GM18861 (cell line): ENCODE measurements around the gene RNLS.
"Not testable (repeated sequence)": the region's sequence is repeated elsewhere in the genome, so short reads cannot be mapped to it uniquely, and the experiment has no call there.

Experiments used
- ATAC-seq: cut with Tn5 transposase; IDR thresholded peaks from one replicate; pipeline ENCODE4 v1.9.1; 2021; ENCODE audit not compliant: unreplicated experiment

RNLS gene

DNA sequence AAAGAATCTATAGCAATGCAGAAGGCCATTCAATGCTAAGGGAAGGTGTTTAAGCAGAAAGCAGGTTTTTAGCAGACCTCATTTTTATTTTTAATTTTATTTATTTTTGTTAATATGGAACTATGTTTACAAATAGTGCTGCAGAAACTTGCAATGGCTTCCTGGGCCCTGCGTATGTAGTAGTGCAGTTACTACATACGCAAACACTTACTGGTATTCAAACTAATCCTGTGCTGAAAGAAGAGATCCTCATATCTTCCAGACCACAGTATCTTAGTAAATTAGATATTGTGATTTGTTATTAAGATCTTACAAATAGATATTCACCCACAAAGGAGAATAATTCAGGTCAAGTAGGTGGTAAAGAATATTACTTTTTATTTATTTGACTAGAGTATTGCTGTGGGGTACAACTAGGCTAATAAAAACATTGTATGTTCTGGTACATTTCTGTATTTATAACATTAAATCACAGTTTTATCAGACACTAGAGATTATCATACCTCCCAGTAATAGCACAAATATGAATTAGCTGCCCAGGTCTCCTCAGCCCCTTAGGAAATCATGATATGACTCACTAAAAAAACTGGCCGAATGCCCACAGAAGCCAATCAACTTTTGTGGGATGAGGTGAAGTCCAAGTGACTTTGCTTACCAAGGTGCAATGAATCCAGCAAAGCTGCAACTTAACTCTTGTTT is 57.6 kb downstream of the RNLS start:
- no peak for ATAC-seq

DNA sequence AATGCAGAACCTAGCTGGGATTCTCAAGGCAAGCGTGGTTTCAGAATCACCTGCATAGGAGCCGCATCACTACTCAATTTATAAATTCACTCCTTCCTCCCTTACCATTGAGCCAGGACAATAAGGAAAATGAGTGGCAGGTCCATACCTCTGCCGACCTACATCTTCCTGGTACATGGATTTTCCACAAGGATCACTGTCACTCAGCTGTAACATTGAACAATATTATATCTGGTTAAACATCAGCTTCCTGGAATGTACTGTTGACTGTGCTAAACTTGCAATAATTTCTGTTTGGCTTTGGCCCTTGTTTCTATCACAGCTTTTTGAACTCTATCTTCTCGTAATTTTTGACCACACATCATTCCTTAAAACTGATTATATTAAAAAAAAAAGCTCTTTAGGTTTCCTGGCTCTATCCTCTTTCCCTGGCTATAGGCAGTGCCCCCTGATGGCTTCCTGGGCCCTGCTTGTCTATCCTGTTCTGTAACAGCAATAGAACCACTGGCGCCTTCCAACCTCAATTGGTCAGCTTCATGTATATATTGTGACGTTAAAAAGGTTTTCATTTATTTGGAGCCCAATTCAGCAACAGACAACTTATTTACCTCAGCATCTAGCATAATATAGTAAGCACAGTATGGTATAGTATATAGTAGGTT is 59.2 kb downstream of the RNLS start:
- ATAC-seq: no peak

DNA sequence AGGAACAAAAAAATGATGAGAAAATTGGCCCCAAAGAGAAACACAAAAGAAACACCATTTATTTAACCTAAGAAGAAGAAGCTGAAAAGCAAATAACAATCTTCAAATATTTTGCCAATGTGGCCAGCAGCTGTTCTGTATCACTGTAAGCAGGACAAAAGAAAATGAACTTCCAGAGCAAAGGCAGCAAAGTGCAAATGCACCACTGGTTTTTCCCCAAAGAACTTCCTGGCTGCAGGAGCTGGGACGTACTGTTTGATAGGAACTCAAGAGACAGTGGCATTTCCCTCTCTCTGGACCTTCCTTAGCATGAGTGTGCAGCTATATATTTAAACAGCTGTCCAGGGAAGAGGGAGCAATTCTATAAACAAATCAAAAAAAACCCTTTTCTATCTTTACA is 60.4 kb downstream of the RNLS start:
- no peak for ATAC-seq

DNA sequence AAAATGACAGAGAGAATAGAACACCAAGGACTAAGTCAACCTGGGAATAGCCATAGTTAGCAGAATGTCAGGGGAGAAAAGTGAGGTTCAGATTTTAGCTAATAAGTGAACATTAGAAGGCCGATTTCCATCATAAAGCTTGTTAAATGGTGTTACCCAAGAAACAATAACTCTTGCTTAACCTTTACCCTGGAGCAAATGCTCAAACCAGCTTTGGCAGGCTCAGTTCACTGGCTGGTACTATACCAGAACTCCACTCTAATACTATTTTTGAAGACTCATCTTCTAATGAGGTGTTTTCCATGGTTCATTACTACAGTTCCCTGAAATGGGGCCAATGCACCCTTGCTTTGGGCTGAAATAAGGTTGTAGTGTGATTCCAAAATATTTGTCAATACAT is 61.3 kb downstream of the RNLS start:
- ATAC-seq: no peak

DNA sequence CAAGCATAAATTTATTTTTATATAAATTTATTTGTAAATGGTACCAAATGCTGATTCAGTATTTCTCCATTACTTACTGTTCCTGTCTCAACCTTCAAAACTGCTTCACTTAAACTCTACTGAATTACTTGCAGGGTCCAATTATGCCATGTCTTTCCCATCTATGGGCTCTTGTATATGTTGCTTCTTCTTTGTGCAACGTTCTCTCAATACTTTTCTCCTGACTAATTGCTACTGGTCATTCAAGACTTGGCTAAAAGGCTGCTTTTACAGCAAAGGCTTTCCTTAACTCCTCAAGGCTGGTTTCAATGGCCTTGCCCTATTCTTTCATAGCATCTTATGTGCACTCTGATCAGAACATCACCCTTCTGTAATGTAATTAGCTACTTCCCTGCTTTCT is 67.9 kb downstream of the RNLS start:
- ATAC-seq: no peak

DNA sequence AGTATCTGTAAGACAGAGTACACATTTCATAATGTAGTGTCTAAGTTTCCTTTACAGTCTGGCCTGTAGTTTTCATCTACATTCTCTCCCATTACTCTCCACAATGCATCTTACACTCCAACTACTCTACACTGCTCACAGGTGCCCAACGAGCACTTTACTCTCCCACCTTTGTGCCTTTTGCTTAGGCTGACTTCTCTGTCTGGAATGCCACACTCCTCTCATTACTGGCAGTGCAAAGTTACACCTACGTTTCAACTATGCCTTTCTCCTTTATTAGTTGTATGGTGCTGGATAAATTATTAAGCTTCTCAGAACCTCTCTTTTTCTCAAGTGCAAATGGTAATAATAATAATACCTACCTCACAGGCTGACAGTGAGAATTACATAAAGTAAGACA is 70.5 kb downstream of the RNLS start:
- no peak for ATAC-seq

DNA sequence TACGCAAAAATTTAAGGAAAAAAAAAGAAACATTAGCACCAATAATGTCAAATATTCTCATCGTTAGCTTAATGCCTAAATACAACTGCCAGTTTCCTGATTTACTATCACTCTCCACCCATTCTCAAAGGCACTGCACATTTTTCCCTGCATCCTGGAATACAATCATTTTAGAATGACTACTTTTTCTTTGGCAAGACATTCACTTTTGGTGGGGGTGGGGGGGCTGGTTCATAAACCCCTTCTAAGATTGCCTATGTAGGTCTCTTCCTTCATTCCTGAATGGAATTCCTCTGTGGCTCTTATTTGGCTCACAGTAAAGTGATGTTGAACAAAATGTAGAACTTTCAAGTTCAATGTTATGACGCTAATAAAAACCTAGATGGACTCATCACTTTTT is 74.3 kb downstream of the RNLS start:
- ATAC-seq: no peak

DNA sequence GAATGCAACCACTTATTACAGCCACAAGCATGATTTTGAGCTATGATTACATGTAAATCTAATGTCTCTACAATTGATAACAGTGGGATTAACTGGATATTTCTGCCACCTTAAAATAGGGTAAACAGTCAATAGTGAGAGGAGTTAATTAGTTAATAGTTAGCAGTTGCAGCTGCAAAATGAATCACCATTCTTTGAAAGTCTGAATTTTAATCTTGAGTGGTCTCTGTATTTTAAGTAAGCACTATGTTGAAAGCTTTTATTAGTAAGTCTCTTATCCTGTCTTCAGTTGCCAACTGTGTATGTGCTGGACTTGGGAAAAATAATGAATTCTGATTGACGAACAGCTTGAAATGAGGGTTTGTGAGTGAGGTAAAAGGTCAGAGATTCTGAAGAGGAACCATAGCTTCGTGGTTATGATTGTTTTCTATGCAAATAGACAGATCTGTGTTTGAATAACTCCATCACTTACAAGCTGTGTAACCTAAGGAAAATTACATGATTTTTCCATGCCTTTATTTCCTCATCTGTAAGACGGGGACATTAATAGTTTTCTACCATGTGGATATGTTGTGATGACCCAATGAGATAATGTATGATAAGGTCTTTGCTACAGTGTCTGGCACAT is 75.2 kb downstream of the RNLS start:
- ATAC-seq: no peak

DNA sequence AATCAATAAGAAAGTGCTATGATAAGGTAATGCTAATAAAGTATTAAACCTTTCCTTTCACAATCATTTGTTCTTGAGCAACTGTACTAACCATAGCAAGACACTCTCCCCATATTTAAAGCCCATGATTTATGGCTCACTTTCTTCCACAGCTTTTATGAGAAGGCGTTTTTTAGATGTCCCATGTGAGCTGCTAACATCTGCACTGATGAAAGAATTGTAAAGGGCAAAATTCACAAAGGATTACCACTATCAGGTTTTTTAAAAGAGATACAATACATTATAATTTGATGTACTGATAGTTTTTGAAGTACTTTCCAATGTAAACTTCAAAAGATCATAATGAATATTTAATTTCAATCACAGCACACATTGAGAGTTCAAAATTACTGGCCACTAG is 75.7 kb downstream of the RNLS start:
- ATAC-seq: no peak

DNA sequence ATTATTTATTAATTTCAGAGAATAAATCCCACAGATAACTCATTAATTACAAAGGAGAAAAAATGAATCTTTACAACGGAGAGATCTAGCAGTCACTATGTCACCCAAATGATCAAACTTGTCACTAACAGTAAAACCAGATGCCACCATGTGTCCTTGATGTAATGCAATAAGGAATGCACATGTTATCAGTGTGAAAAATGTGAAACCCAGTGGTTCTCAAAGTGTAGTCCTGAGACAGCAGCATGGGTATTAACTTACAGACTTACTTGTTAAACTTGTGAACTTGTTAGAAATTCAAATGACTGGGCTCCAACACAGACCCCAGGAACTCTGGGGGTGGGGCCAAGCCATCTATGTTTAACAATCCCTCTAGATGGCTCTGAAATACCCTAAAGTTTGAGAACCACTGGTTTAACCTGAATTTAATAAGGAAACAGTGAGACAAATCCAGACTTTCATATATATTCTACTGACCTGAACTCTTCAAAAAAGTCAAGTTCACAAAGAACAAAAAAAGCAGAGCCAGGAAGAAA is 77.4 kb downstream of the RNLS start:
- ATAC-seq: no peak

DNA sequence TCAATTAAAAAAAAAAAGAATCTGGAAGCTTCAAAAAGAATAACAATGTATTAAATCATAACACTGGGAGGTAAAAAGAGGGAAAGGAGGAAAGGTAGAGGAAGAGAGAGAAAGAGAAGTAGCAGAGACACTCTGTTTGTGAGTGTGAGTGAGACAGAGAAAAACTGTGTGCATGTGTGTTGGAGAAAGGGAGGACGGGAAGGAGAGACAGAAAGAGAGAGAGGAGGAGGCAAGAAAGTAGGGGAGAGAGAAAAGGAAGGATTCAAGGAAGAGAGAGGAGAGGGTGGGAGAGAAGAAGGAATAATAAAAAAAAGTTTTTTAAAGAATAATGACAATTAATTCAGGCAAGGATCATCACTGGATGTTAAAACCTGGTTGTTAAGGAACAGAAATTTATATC is 77.9 kb downstream of the RNLS start:
- no peak for ATAC-seq

DNA sequence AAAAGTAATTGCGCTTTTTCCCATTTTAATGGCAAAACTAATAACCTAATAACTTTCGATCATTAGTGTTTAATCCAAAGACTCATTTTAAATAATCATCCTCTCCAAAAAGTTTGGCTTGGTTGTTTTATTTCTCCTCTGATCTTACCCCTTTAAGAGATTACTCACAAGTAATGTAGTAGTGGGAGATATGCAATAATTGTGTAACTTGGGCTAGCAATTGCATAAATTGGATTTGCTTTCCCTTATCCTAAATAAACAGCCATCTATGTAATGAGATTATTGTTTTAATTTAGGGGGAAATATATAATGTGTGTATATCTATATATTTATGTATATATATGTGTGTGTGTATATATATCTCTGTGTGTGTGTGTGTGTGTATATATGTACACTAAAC is 82.5 kb downstream of the RNLS start:
- no peak for ATAC-seq

DNA sequence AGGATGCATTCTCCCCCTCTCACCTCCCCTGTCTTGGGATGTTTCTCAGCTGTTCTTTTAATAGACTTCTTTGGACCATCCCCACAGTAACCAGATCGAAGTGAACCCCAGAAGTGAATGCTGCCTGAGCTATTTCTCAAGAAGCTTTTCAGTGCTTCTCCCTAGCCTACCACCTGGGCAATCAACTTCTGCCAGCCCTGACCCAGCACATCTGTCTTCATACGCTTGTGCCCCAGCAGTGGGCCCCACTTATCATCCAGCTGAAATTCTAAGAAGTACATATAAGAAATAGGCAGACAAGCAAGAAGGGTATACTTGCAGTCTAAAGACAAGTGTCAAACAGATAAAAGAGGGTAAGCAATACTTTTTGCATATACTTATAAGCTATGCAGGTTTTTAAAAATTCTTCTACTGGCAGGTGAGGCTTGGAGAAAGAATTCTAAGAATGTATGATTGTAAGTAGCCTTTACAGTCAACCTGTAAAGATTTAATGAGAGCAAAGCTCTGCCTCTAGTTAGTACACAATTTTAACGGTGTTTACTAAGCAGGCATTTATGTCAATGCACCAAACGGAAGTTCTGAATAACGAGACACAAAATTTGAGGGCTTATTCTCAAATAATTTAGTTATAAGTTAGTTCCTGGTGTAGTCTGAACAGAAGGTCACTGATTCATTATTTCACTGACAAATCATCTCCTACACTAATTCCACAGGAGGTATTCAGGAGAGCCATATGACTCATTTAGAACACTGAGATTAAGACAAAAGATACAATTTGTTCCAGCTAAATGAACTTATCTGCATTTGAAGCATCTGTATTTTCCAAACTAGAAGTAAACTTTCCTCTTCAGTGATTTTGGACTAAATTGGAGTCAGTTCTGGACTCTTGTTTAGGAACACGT is 83.3 kb downstream of the RNLS start:
- ATAC-seq: no peak

DNA sequence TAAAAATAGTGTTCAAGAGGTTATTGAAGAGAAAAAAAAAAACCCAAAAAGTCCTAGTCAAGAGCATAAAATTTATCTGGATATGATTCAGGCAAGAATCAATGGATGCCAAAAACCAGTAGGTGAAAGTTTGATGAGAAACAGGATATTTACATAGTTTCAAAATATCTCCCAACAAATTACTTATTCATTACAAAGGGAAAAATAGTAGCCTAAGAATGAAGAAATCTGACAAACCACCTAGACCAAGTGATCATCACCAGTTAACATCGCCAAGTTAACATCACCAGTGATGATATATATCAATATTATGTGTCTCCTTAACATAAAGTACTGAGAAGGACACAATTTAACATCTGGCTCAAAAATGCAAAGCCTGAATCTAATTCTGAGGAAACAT is 85.2 kb downstream of the RNLS start:
- ATAC-seq: no peak

DNA sequence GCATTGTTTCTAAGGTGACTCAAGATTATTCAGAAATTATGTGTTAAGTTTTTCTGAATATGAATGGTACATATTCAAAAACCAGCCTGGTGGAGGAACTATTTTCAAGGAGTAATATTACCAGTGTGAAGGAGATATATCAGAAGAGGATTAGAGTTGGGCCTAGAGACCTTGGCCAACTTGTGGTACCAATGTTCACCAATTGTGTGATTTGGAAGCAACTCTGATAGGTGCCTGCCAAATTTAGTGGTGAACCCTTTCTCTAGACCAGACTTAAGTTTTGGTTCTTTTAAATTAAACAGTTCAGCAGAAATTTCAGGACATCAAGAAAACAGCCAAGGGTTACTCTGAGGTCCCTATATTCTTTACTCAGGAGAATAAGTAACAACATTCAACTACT is 88.6 kb downstream of the RNLS start:
- ATAC-seq: no peak

DNA sequence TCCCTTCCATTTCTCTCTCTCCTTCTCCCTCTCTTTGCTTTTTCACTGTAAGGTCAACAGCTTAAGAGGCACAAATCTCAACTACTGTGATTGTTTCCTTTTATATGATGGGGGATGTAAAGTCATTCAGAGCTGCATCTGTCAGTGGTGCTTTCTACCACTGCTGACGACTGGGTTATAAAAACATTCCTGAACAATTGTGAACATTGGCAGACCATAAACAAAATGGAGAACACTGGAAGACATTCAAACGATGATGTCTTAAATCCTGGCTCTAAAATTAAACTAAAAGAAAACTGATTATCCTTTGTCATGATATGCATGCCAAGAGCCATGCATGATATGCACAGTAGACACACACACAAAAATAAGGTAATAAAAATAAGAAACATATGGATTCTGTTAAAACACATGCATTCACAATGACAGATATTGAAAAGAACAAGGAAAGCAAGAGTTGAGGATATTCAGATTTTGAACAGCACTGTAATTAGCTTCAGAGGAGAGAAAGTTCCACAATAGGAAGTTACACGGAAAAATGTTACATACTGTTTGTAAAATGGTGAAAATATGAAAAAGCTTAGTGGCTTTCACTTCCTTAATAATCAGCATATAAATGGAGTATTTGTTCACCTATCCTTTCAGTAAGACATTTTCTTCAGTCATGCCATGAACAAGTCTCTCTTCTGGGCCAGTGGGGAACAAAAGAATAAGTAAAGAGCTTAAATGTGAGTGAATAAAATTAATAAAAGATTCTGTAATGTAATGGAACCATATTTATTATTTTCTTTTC is 89.2 kb downstream of the RNLS start:
- ATAC-seq: no peak

DNA sequence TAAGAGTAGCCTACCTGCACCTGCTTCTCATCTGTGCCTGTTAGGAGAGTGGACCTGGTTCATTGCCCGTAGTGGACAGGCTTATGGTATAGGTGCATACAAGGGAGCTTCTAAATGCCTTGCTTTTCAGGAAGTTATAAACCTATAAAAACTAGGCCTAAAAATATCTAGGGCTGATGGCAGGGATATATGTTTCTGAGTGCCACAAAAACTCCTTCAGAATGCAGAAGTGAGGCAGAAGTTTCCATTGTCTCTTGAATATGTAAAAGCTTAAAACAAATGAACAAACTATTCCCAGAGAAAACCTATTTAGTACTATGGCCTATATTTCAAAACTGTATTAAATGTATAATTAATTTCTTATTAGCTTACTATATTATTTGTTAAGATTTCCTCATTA is 91.8 kb downstream of the RNLS start:
- ATAC-seq: no peak

DNA sequence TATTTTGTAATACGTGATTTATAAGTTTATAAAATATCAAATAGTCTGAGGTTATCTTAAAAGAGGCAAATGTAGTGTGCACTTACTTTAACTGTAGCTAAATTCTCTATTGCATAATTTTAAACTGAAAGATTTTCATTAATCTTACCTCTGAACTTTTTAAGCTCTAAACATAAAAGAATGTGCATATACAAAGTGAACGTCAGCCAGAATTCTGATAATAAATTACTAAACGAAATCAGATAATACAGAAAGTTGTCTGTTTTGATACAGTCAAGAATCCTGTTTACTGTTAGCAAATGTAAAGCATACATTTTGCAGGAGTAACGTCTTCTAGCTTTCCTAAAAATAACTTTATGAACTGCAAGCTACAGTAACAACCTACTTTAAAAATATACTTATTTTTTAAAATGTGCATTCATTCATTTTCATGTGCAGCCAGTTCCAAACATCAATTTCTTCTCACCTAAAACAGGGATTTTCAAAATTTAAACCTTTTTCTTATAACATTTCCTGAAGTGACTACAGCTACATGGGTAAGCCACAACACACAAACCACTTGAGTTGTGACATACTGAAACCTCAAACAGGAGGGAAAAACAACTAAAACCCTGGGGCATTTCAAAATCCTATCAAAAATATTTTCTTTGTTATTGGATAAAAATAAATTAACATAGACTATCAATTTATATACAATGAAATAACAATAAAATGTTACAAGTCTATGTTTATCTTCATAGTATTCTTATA is 92.7 kb downstream of the RNLS start:
- no peak for ATAC-seq

DNA sequence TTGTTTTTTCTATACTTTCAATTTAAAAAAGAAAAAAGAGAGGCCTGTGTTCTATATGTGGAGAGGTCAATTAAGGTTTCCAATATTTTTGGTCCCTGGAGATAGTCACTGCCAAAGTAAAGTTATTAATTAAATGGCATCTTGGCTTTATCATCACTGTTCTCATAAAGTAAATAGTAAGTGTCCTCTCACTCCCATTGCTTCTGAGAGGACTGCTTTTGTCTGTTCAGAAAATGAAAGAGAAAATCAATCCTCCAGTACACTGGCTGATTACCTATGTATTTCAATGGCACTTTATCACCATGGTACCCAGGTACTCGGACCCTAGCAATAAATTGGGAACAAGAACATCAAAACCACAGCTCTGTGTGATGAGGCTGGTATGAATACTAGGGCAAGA is 94.0 kb downstream of the RNLS start:
- ATAC-seq: no peak

DNA sequence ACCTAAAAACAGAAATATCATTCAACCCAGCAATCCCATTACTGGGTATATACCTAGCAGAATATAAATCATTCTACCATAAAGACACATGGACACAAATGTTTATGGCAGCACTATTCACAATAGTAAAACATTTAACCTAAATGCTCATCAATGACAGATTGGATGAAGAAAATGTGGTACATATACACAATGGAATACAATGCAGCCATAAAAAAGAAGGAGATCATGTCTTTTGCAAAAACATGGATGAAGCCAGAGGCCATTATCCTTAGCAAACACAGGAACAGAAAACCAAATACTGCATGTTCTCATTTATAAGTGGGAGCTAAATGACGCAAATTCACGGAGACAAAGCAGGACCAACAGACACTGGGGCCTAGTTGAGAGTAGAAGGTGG is 96.3 kb downstream of the RNLS start:
- not testable (repeated sequence) for ATAC-seq
